T-helper 22 cell (primary cell): ENCODE measurements around the gene PAK1.

ENCODE experiments used
- DNase-seq: peaks from one replicate; pipeline ENCODE4 v3.0.0-alpha.2; 2020; ENCODE audit warnings: low read depth

PAK1 gene

DNA sequence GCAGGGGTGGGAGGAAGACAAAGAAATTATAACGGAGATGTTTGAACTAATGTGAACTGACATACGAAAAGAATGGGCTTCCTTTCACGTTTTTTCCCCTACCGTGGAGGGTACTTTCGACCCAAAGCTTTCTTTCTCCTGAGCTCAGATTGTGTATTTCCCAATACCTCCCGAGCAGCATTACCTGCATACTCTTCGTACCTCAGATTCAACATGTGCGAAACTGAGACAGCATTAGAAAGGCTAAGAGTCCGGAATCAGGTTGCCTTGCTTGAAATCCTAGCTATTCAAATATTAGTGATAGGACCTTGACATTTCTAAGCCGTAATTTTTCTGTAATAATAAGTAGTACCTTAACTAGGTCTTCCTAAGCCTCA is 778 bp upstream of the PAK1 start:
- DNase-seq = no peak

GRCh38 chr11:77472991-77473800 is 698 bp downstream of the PAK1 start:
- peak; percentile 23 for DNase-seq

GRCh38 chr11:77471558-77472193 is 2.2 kb downstream of the PAK1 start:
- no peak for DNase-seq

- no peak for DNase-seq
Measured at GRCh38 chr11:77470971-77471370, 2.9 kb downstream of the PAK1 start.

GRCh38 chr11:77470504-77470903 is 3.4 kb downstream of the PAK1 start:
- no peak for DNase-seq

- no peak for DNase-seq
Measured at GRCh38 chr11:77468527-77468926, 5.4 kb downstream of the PAK1 start.

DNA sequence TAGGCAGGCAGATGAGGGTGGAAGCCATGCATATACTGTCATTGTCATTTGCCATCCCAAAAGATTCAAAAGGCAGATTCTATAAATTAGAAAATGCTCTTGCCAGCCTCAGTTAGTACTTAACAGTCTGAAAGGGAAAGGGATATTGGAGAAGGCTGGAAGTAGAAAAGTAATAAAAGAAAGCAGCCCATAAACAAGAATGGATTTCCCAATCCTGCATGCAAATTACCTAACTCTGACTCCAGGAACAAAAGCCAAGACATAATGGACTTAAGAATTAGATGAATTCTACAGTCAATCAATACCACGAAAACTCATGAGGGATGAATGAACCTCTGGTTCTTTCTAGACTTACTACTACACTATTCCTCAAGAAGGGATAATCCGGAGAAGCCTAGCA is 5.9 kb downstream of the PAK1 start:
- no peak for DNase-seq

GRCh38 chr11:77467233-77467632 is 6.7 kb downstream of the PAK1 start:
- no peak for DNase-seq

DNA sequence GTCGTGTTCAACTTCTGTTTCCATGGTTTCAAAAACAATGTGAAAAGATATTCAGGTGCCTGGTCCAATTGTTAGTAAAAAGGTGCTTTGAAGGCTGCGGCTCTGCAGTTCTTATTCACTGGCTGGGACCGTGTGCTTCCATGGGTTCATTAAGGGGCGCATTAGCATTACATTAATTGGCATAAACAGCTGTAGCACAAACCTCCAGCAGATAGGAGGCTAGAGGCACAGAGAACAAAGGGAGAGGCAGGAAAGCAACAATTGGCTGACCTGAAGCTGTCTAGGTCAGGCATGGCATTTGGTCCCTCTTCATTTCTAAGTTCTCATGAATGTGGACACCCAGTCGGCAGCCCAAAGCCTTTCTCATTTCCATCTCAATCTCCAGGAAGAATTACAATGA is 16.6 kb downstream of the PAK1 start:
- no peak for DNase-seq

- DNase-seq = no peak
Measured at GRCh38 chr11:77455740-77456139, 18.2 kb downstream of the PAK1 start.

- no peak for DNase-seq
Measured at GRCh38 chr11:77454867-77455655, 18.8 kb downstream of the PAK1 start.

- no peak for DNase-seq
Measured at GRCh38 chr11:77450227-77450626, 23.7 kb downstream of the PAK1 start.

GRCh38 chr11:77449784-77450183 is 24.1 kb downstream of the PAK1 start:
- DNase-seq = no peak

DNA sequence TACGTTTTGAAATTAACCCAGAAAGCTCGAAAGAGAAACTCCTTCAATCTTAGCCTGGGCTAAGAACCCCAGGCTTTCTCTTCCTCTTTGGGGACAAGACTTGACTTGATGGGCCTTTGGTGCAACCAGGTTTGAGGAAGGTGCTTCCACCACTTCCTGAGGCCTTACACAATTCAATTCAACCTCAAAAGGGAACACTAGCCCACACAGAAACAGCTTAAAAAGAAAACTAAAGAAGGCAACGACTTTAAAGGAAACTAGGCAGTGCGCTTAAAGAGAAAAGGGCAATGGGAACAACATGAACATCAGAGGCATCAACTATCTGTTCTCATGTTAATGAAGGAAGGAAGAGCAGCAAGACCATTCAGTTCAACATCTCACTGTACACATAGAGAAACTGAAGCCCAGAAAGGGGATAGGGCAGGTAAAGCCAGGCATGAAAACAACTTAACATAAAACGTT is 24.8 kb downstream of the PAK1 start:
- DNase-seq = no peak

DNA sequence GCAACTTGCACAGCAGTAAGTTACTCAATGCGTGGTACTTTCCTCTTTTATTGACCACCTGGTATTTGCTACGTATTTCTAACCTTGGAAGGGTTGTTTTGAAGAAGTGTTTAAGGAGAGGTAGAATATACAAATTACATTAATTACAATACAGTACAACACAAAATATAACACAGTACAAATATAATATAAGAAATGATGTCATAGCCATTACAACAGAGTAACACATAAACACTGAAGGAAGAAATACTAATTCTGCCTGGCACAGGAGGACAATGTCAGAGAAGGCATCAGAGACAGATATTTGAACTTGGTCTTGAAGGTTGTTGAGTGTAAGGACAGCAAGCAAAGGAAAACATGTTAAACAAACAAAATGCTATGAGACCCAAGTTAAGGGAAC is 25.6 kb downstream of the PAK1 start:
- no peak for DNase-seq

GRCh38 chr11:77446911-77447629 is 26.8 kb downstream of the PAK1 start:
- no peak for DNase-seq

DNA sequence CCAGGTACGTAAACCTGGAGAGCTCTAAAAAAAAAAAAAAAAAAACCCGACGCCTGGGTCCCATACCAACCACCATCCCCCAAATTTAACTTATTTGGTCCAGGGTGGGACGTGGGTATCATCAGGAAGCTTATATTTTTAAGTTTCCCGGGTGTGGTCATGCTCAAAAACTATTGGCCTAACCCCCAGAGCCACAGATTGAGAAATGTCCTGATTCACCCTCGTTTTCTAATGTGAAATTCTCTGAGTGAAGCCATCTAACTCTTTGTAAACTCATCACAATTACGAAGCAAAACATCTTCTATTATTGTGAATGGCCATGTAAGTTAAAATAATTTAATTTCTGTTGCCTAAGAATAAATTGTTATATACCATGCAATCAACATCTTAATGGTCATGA is 29.6 kb downstream of the PAK1 start:
- no peak for DNase-seq

DNA sequence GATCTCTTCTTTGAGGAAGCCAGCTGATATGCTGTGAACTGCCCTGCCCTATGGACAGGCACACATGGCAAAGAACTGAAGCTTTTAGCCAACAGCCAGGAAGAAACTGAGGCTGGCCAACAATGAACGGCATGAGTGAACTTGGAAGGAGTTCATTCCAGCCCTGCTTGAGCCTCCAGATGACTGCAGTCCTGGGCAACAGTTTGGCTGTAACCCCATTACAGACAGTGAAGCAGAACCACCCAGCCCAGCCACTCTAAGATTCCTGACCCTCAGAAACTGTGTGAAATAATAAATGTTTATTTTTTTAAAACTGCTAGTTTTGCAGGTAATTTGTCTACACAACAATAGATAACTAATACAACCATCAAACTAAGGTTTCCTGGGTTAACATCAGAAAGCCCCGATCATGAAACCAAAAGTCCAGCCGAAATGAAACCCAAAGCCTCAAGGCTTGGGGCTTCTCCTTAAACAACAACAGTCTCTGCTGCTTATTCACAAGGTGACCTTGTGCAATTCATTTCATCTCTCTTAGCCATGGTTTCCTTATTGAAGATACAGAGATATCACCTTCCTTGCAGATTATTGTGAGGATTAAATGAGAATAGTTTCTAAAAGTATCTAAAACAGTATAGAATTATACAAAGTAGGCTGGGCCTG is 31.4 kb downstream of the PAK1 start:
- DNase-seq = no peak

GRCh38 chr11:77441426-77441825 is 32.5 kb downstream of the PAK1 start:
- no peak for DNase-seq

DNA sequence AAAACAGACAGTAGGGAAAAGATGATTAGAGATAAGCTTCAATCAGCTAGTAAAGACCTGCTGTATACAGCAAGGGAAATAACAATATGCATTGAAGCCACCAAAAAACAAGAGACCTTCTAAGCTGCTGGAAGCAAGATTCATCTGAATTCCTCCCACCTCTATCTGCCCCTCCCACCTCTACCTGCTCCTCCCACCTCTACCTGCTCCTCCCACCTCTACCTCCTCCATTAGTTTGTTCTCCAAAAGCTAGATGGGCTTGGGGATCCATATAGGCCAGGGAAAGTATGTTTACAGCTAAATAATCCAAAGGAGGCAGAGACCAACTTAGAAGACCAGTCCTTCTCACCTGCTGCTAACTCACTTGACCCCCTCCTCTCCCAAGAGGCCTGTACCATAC is 33.2 kb downstream of the PAK1 start:
- no peak for DNase-seq

GRCh38 chr11:77438487-77438886 is 35.4 kb downstream of the PAK1 start:
- DNase-seq = no peak

DNA sequence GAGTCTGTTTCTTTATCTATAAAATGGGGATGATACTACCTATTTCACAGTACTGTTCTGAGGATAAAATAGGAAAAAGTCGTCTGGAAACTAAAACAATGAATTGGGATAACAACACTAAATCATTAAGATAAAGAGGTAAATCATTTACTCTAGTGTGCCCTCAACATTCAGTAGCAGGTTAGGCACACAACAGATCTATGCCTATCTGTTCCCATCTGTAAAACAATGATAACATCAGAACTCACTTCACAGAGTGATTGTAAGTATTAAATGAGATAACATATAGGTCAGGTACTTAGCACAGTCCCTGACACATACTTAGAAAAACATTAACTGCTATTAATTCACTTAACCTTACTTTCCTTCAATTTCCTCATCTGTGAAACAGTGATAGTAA is 36.9 kb downstream of the PAK1 start:
- DNase-seq = no peak
